SU-DHL-6 (cell line): Measurements from ENCODE around the gene MAG.
A peak's percentile ranks its signal among the peaks of the same experiment; 100 is the strongest.

ENCODE experiments used
- H2AFZ ChIP-seq: fragments of 200-600 bp; sonication (generic); 2 replicates; pipeline ENCODE4 v1.6.1; 2014; ENCODE audit warnings: low read depth, mild to moderate bottlenecking, moderate library complexity, mixed read lengths, antibody characterized with exemption, low read length; ENCODE audit not compliant: severe bottlenecking
- H3F3A ChIP-seq: fragments of 200-600 bp; shearing (Covaris generic); 2 replicates; pipeline ENCODE4 v1.6.0; 2016; ENCODE audit warnings: antibody characterized with exemption, mild to moderate bottlenecking; ENCODE audit not compliant: insufficient read depth
- H3K27ac ChIP-seq: fragments of 200-600 bp; sonication (generic); 2 replicates; pipeline ENCODE4 v1.5.1; 2016; ENCODE audit warnings: low read depth, mild to moderate bottlenecking, low read length, moderate library complexity, mixed read lengths
- H3K27me3 ChIP-seq: fragments of 200-600 bp; sonication (generic), shearing (Covaris generic); 2 replicates; pipeline ENCODE4 v1.6.0; 2014; ENCODE audit warnings: mild to moderate bottlenecking, low read length
- H3K36me3 ChIP-seq: fragments of 200-600 bp; sonication (generic); 2 replicates; pipeline ENCODE4 v1.6.1; 2014; ENCODE audit warnings: mild to moderate bottlenecking, low read length, mixed read lengths
- H3K4me2 ChIP-seq: fragments of 300-600, 200-600 bp; shearing (Covaris generic), sonication (generic); 2 replicates; pipeline ENCODE4 v1.6.0; 2014; ENCODE audit warnings: low read length, low read depth, mild to moderate bottlenecking; ENCODE audit not compliant: poor library complexity, severe bottlenecking
- H3K4me3 ChIP-seq: fragments of 200-600 bp; sonication (generic); 2 replicates; pipeline ENCODE4 v1.5.1; 2014; ENCODE audit warnings: antibody characterized with exemption, low read length, mild to moderate bottlenecking, mixed read lengths; ENCODE audit not compliant: insufficient read depth, poor library complexity, severe bottlenecking
- H3K79me2 ChIP-seq: fragments of 200-600 bp; sonication (generic); 2 replicates; pipeline ENCODE4 v1.6.1; 2014; ENCODE audit warnings: mild to moderate bottlenecking, low read length, moderate library complexity; ENCODE audit not compliant: insufficient read depth
- H3K9ac ChIP-seq: fragments of 200-600 bp; sonication (generic); 2 replicates; pipeline ENCODE4 v1.7.0; 2014; ENCODE audit warnings: mild to moderate bottlenecking, low read length
- H3K9me2 ChIP-seq: fragments of 200-600 bp; sonication (generic); replicated peaks from 2 replicates; pipeline ENCODE4 v1.6.1; 2014; ENCODE audit warnings: low read length; ENCODE audit not compliant: insufficient read depth
- H3K9me3 ChIP-seq: fragments of 200-600 bp; sonication (generic); 2 replicates; pipeline ENCODE4 v1.6.1; 2014; ENCODE audit warnings: low read length, mixed read lengths; ENCODE audit not compliant: insufficient read depth
- H4K20me1 ChIP-seq: fragments of 200-600 bp; sonication (generic); 2 replicates; pipeline ENCODE4 v1.6.1; 2014; ENCODE audit warnings: low read depth, mild to moderate bottlenecking, antibody characterized with exemption, low read length, moderate library complexity, mixed read lengths
- CTCF ChIP-seq: fragments of 200-600 bp; sonication (generic); IDR thresholded peaks from one replicate; pipeline ENCODE4 v1.5.1; 2017; ENCODE audit warnings: antibody characterized with exemption, mild to moderate bottlenecking, low read length, moderate library complexity; ENCODE audit not compliant: insufficient read depth, poor library complexity, severe bottlenecking
- EZH2phosphoT487 ChIP-seq: fragments of 200-600 bp; sonication (generic), shearing (Covaris generic); conservative IDR thresholded peaks from 2 replicates; pipeline ENCODE4 v1.6.1; 2018; ENCODE audit warnings: mild to moderate bottlenecking, antibody characterized with exemption, low read length, moderate library complexity, mixed read lengths

MAG gene

GRCh38 chr19:35342430-35342829, 50.5 kb downstream of the MAG start:
- H3K9me3 ChIP-seq, result no peaks in the 10 kb centered on the region
- no peak overlapping the region for H3K4me2 ChIP-seq
- H3K79me2 ChIP-seq, result no peaks in the 10 kb centered on the region
- H3K36me3 ChIP-seq, result peaks cover 24% of the 10 kb centered on the region
- TF ChIP-seq EZH2phosphoT487, result no peak
- TF ChIP-seq CTCF, result no peak
- H3F3A ChIP-seq, result peaks cover 31% of the 10 kb centered on the region
- no peak overlapping the region for H2AFZ ChIP-seq
- no peaks in the 10 kb centered on the region for H3K27me3 ChIP-seq
- H3K9ac ChIP-seq, result no peak overlapping the region
- no peak overlapping the region for H3K27ac ChIP-seq
- no peaks in the 10 kb centered on the region for H3K9me2 ChIP-seq
- H3K4me3 ChIP-seq, result no peak overlapping the region
- H4K20me1 ChIP-seq, result no peaks in the 10 kb centered on the region

GRCh38 chr19:35344511-35345031, 52.6 kb downstream of the MAG start:
- H3K9me2 ChIP-seq, result no peaks in the 10 kb centered on the region
- H3K79me2 ChIP-seq, result no peaks in the 10 kb centered on the region
- no peak overlapping the region for H3K9ac ChIP-seq
- peaks cover 20% of the 10 kb centered on the region for H3K36me3 ChIP-seq
- no peak overlapping the region for H3K4me2 ChIP-seq
- H3K27ac ChIP-seq, result no peak overlapping the region
- no peaks in the 10 kb centered on the region for H4K20me1 ChIP-seq
- no peak overlapping the region for H2AFZ ChIP-seq
- no peaks in the 10 kb centered on the region for H3K27me3 ChIP-seq
- TF ChIP-seq EZH2phosphoT487, result no peak
- H3K9me3 ChIP-seq, result no peaks in the 10 kb centered on the region
- H3F3A ChIP-seq, result peaks cover 52% of the 10 kb centered on the region
- no peak overlapping the region for H3K4me3 ChIP-seq

- Histone ChIP-seq H3K9me3 (no peaks in the 10 kb centered on the region), H3K27me3 (no peaks in the 10 kb centered on the region), H3K79me2 (no peaks in the 10 kb centered on the region), H3K9ac (no peak overlapping the region; the same call in 1 of the 2 replicates), H3K4me2 (peak overlapping the region; percentile 15), H4K20me1 (no peaks in the 10 kb centered on the region), H3K27ac (peak overlapping the region; percentile 77), H3K4me3 (no peak overlapping the region), H2AFZ (no peak overlapping the region), H3K36me3 (peaks cover 20% of the 10 kb centered on the region), H3K9me2 (no peaks in the 10 kb centered on the region), H3F3A (peaks cover 53% of the 10 kb centered on the region)
- TF ChIP-seq EZH2phosphoT487, result no peak
- TF ChIP-seq CTCF, result no peak
Measured at GRCh38 chr19:35345671-35346111, 53.7 kb downstream of the MAG start.

DNA sequence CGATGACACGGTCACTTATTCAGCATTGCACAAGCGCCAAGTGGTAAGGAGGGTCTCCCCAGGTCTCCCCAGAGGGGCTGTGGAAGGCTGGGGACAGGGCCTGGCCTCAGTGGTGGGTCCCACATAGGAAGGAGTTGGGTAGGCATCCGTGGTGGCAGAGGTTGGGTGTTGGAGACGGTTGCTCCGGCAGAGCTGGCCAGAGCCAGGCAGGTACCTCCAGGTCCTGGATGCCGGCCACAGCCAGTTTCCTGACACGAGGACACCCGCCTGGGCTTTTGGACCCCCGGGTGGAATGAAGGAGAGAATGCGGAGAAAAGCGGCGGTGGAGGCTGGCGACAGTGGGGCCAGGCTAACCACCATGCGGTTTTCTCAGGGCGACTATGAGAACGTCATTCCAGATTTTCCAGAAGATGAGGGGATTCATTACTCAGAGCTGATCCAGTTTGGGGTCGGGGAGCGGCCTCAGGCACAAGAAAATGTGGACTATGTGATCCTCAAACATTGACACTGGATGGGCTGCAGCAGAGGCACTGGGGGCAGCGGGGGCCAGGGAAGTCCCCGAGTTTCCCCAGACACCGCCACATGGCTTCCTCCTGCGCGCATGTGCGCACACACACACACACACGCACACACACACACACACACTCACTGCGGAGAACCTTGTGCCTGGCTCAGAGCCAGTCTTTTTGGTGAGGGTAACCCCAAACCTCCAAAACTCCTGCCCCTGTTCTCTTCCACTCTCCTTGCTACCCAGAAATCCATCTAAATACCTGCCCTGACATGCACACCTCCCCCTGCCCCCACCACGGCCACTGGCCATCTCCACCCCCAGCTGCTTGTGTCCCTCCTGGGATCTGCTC, 54.5 kb downstream of the MAG start:
- H3K4me2 ChIP-seq, result peak overlapping the region; percentile 24
- H3K27ac ChIP-seq, result peak overlapping the region; percentile 77
- no peaks in the 10 kb centered on the region for H4K20me1 ChIP-seq
- no peaks in the 10 kb centered on the region for H3K9me3 ChIP-seq
- H3K27me3 ChIP-seq, result no peaks in the 10 kb centered on the region
- H3F3A ChIP-seq, result peaks cover 53% of the 10 kb centered on the region
- peak overlapping the region; percentile 18; the same call in 1 of the 2 replicates for H3K9ac ChIP-seq
- no peaks in the 10 kb centered on the region for H3K79me2 ChIP-seq
- no peak for TF ChIP-seq EZH2phosphoT487
- no peak for TF ChIP-seq CTCF
- H3K4me3 ChIP-seq, result no peak overlapping the region
- peaks cover 20% of the 10 kb centered on the region for H3K36me3 ChIP-seq
- H3K9me2 ChIP-seq, result no peaks in the 10 kb centered on the region
- no peak overlapping the region for H2AFZ ChIP-seq
